Activated naive CD4-positive, alpha-beta T cell treated with anti-CD3 and anti-CD28 coated beads, Interleukin-2, amount 50 U/mL, for 24 hours (primary cell): Measurements from ENCODE around the gene ENTPD8.

Experiments used
- H3K27ac Mint-ChIP-seq: one replicate; pipeline ENCODE4 v1.8.0; 2021; ENCODE audit warnings: mild to moderate bottlenecking, mixed read lengths
- H3K27me3 Mint-ChIP-seq: one replicate; pipeline ENCODE4 v1.8.0; 2021; ENCODE audit warnings: mixed read lengths
- H3K36me3 Mint-ChIP-seq: one replicate; pipeline ENCODE4 v1.8.0; 2021; ENCODE audit warnings: mixed read lengths
- H3K4me1 Mint-ChIP-seq: one replicate; pipeline ENCODE4 v1.8.0; 2021; ENCODE audit warnings: mixed read lengths
- H3K4me3 Mint-ChIP-seq: one replicate; pipeline ENCODE4 v1.8.0; 2021; ENCODE audit warnings: mild to moderate bottlenecking, mixed read lengths
- H3K9me3 Mint-ChIP-seq: one replicate; pipeline ENCODE4 v1.8.0; 2021; ENCODE audit warnings: mixed read lengths

Gene ENTPD8

DNA sequence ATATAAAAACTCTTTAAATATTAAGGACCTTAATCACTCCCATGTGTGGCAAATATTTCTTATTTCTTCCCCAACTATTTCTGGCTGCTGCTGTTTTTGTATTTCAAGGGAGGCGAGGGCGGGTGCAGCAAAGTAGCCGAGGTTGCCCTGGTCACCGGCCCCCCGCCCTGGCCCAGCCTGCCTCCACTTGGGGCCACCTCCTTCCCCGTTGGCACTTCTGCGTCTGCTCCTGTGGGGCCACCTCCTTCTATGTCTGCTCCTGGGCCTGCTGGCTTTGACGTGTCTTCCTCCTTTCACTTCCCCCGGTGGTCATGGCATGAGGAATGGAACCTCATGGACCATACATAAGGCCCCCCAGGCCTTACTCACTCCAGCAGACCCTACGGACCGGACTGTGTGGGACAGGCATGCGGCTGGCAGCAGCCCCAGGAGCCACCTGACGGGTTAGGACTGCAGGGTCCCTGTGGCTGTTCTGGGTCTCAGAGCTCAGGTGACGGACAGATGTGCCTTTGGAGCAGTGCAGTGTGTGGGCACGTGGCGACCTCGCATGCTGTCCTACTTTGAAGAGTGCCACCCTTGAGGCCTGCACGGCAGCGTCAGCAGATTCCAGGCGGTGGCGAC, 5.8 kb upstream of the ENTPD8 start:
- Mint-ChIP-seq H3K27me3 (peaks cover 4% of the 10 kb centered on the region), H3K36me3 (no peaks in the 10 kb centered on the region), H3K9me3 (no peaks in the 10 kb centered on the region), H3K4me1 (peaks cover 25% of the 10 kb centered on the region), H3K4me3 (no peak overlapping the region), H3K27ac (peak overlapping the region; percentile 85)

DNA sequence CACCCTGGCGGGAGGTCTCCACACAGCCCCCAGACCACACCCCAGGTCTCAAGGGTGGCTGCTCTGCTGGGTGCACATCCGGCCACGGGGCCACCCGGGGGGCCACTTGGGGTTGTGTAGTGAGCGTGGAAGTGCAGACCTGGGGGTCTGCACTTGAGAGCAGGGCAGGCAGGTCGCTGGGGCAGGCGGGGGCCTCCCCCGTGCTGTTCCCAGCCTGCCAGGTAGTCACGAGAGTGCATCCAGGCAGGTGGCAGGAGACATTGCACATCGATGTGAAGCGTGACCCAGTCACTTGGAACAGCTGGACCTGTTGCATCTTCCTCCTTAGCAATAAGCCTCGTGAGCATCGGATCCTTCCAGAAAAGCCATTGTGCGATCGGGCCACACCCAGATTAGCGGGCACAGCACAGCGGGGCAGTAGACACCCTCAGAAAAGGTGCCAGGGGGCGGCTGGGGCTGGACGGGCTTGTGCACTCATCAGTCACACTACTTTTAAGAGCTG, 4.8 kb upstream of the ENTPD8 start:
- Mint-ChIP-seq H3K9me3 (no peaks in the 10 kb centered on the region), H3K4me1 (peaks cover 28% of the 10 kb centered on the region), H3K36me3 (no peaks in the 10 kb centered on the region), H3K27ac (no peak overlapping the region), H3K4me3 (no peak overlapping the region), H3K27me3 (peaks cover 6% of the 10 kb centered on the region)

DNA sequence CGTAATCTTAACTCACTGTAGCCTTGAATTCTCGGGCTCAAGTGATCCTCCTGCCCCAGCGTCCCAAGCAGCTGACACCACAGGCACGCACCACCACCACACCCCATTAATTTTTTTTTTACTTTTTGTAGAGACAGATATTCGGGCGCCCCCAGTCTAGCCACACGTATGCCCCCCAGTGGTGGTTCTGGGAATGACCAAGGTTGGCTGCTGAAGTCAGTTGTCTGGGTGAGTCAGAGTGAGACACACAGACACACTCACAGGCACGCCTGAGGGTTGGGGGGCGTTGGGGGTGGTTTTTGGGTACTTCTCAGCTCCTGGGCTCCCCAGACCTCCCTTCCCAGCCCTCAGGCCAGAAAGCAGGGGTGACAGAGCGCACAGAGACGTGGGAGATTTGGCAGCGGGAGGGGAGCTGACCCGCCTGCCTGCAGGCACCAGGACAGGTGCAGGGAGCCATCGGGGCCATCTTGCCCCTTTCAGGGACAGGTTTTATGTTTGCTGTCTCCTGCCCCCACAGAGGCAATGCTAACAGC, 4.2 kb upstream of the ENTPD8 start:
- Mint-ChIP-seq H3K36me3 (no peaks in the 10 kb centered on the region), H3K9me3 (no peaks in the 10 kb centered on the region), H3K4me3 (peak overlapping the region; percentile 36), H3K4me1 (peaks cover 28% of the 10 kb centered on the region), H3K27me3 (peaks cover 6% of the 10 kb centered on the region), H3K27ac (no peak overlapping the region)

DNA sequence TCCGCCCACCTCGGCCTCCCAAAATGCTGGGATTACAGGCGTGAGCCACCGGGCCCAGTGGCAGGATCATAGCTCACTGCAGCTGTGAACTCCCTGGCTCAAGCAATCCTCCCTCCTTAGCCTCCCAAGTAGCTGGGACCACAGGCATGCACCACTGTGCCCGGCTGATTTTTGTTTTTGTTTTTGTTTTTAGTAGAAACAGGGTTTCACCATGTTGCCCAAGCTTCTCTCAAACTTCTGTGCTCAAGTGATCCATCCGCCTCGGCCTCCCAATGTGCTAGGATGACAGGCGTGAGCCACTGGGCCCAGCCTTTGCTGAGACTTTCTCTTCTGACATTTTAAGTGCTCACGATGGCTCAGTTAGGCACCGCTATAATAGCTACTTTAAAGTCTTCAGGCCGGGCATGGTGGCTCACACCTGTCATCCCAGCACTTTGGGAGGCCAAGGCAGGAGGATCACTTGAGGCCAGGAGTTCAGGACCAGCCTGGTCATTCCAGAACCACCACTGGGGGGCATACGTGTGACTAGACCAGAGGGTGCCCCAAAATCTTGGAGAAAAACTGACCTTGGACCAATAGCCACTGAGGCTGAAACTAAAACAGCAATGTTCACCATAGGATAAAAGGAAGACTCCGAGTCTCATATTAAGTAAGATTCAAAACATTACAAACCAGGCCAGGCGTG, 3.1 kb upstream of the ENTPD8 start:
- Mint-ChIP-seq H3K36me3 (no peaks in the 10 kb centered on the region), H3K4me3 (no peak overlapping the region), H3K27me3 (peaks cover 6% of the 10 kb centered on the region), H3K27ac (peak overlapping the region; percentile 46), H3K4me1 (peaks cover 24% of the 10 kb centered on the region), H3K9me3 (no peaks in the 10 kb centered on the region)

DNA sequence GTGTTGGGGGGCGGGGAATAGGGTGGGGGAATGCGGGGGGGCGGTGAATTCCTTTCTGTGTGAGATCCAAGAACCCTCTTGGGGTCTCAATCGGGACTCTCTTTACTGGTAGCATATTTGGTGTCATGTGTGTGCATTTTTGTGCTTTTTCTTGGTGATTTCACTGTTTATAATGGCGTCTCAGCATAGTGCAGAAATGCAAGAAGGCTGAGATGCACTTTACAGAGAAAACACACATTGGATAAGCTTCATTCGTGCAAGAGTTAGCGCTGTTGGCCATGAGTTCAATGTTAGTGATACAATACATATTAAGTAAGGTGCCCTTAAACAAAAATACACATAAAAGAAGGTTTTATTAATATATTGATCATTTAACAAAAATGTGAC, 771 bp upstream of the ENTPD8 start:
- Mint-ChIP-seq H3K27ac (no peak overlapping the region), H3K36me3 (no peaks in the 10 kb centered on the region), H3K4me3 (peak overlapping the region; percentile 79), H3K4me1 (peaks cover 17% of the 10 kb centered on the region), H3K27me3 (peaks cover 6% of the 10 kb centered on the region), H3K9me3 (no peaks in the 10 kb centered on the region)

DNA sequence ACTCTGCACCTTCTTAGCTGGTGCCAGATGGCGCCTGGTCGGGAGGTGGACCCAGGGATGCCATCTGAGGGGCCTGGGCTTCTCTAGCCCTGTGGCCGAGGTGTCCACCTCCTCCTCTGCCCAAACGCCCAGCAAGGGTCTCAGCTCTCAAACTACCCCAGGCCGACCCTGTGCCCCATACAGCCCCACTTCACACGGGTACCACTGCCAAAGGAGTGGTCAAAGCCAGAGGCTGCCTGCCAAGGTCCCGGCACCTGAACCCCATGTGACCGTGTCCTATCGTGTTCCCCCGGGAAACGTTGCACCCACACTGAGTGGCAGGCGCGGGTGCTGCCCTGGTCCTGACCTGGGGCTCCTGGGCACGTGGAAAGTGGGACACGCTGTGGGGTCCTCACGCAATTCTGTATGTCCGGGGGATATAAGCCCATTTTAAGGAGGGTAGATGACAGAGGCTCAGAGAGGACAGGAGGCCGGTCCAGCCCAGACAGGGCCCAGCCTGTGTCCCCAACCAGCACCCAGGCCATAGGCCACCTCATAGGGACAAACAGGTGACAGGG, 1.9 kb downstream of the ENTPD8 start:
- Mint-ChIP-seq H3K9me3 (no peaks in the 10 kb centered on the region), H3K36me3 (no peaks in the 10 kb centered on the region), H3K4me3 (no peak overlapping the region), H3K27me3 (peaks cover 6% of the 10 kb centered on the region), H3K27ac (no peak overlapping the region), H3K4me1 (peaks cover 4% of the 10 kb centered on the region)

DNA sequence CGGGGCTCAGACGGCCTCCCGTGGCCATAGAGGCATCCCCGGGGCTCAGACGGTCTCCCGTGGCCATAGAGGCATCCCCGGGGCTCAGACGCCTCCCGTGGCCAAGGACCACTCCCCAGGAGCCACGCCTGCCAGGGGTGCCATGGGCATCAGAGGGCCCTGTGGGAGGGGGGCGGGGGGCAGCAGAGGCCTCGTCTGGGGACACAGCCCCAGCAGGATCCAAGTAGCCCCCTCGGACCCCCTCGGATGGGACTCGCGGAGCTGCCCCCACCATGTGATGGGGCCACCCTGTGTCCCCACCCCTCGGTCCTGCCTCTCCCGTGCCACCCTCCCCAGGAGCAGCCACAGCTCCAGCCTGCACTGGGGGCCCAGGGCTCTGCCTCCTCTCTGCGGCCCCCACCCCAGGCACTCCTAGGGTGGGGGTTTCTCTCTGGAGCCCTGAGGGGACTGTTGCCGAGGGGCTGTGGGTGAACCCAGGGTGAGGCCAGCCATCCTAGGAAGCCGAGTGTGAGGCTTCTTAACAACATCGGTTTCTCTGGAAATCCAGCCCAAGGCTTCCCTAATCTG, 2.5 kb downstream of the ENTPD8 start:
- Mint-ChIP-seq H3K36me3 (no peaks in the 10 kb centered on the region), H3K27ac (no peak overlapping the region), H3K4me1 (peaks cover 4% of the 10 kb centered on the region), H3K9me3 (no peaks in the 10 kb centered on the region), H3K27me3 (peaks cover 6% of the 10 kb centered on the region), H3K4me3 (no peak overlapping the region)

DNA sequence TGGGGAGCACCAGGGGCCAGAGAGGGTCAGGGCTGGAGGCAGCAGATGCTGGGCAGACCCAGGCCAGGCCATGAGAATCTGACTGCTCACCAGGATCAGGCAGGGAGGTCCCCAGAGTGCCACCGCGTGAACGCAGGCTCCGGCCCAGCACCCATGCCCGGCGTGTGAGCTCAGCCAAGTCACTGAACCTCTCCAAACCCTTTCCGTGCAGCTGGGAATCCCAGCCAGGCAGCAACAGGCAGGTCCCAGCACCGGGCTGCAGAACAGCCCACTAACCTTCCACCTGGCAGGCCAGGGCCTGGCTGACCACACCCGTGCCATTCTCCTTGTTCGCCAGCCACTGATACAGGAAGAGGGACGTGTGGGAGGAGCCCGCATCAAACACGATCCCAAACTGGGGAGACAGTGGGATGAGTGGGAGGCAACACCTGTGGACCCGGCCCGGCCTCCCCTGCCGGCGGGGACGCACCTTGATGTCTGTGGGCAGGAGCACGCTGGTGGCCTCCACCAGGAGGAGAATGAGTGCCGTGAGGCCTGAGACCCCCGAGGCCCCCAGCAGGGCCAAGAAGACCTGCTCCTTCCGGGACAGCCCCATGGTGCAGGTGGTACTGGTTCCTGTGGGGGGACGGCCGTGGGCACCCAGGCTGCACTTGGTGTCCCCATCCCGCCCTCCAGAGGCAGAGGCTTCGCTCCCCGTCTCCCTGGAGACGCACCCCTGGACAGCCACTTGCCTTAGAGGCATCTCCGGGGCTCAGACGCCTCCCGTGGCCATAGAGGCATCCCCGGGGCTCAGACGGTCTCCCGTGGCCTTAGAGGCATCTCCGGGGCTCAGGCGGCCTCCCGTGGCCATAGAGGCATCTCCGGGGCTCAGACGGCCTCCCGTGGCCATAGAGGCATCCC, 3.2 kb downstream of the ENTPD8 start:
- Mint-ChIP-seq H3K9me3 (no peaks in the 10 kb centered on the region), H3K27ac (no peak overlapping the region), H3K4me3 (no peak overlapping the region), H3K4me1 (peaks cover 4% of the 10 kb centered on the region), H3K36me3 (no peaks in the 10 kb centered on the region), H3K27me3 (peaks cover 3% of the 10 kb centered on the region)

DNA sequence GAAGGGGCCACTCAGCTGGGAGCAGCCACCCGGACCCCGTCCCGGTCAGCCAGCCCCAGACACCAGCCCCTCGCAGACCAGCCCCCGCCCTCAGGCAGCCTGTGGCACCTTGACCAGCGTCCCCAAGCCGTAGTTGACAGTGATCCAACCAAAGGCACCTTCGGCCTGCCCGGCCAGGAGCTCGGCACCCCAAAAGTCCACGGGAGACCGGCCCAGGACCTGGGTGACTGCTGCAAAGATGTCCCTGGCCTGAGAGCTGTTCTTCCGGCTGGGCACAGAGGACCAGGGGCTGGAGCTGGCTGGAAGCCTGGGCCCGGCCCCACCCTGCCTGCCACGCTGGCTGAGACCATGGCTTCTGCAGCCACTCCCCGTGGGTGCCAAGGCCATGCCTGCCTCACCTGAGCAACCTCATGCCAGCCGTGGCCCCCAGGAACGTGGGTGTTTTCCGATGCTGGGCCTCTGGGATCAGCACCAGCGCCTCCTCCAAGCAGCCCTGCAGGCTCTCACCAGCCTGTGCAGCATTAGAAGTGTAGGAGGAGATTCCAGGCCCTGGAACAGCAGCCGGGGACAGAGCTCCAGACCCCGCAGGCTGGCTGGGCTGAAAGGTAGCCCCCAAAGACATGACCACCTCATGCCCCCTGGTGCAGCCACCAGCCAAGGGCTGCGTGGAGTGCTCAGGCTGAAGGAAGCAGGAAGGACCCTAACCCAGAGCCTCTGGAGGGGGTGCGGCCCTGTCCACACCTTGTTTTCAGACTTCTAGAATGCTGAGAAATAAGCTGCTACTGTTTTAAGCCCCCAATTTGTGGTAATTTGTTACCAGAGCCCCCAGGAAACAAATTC, 4.2 kb downstream of the ENTPD8 start:
- H3K9me3 Mint-ChIP-seq: no peaks in the 10 kb centered on the region
- H3K4me1 Mint-ChIP-seq: peaks cover 3% of the 10 kb centered on the region
- no peak overlapping the region for H3K27ac Mint-ChIP-seq
- no peak overlapping the region for H3K4me3 Mint-ChIP-seq
- H3K36me3 Mint-ChIP-seq: no peaks in the 10 kb centered on the region
- peaks cover 2% of the 10 kb centered on the region for H3K27me3 Mint-ChIP-seq

DNA sequence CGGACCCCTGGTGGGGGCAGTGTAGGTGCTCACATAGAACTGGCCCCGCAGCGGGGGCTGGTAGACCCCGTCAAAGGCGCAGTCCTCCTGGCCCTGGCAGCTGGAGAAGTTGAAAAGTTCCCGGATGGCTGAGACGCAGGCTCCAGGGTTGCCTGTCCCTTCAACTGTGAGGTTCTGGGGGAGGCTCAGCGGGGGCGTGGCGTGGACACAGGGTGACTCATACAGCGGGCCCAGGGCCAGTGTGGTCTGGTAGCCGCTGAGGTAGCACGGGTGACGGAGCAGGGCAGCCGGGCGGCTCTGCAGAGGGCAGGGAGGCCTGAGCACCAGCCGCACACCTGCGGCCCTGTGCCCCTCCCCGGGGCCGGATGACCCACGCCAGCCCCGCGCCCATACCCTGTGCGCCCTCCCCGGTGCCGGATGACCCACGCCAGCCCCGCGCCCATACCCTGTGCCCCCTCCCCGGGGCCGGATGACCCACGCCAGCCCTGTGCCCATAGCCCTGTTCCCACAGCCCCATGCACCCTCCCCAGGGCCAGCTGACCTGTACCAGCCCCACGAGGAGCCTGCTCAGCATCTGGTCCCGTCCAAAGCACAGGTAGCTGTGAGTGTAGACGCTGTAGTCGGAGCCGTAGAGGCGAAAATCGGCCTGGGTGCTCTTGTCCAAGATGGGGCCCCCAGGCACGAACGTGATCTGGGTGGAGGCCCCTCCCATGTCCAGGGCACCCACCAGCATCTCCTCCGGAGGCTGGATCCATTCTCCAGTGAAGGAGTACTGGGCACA, 5.0 kb downstream of the ENTPD8 start:
- Mint-ChIP-seq H3K27ac (no peak overlapping the region), H3K36me3 (no peaks in the 10 kb centered on the region), H3K4me1 (no peaks in the 10 kb centered on the region), H3K4me3 (no peak overlapping the region), H3K27me3 (no peaks in the 10 kb centered on the region), H3K9me3 (no peaks in the 10 kb centered on the region)

DNA sequence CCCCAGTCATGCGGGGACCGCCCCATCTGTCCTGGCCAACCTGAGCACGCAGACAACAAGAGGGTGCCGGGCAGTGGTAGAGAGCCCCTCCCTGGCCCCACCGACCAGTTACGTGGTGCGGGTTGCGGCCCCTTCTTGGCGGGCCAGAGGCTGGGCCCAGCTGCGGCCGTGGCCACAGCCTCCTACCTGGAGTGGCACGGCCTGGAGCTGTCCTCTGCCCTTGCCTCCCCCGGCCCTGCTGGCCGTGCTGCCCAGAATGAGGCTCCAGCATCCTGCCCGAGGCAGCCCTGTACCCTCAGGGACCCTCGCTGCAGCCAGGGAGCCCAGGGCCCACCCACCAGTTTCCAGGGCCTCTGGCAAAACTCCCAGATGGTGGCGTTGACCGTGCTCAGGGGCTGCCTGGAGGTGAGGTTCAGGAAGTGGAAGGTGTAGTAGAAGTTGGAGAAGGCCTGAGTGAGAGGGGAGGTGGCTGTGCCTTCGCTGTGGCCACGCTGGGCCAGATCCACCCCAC, 5.7 kb downstream of the ENTPD8 start:
- H3K27ac Mint-ChIP-seq: no peak overlapping the region
- H3K27me3 Mint-ChIP-seq: no peaks in the 10 kb centered on the region
- no peaks in the 10 kb centered on the region for H3K36me3 Mint-ChIP-seq
- H3K4me3 Mint-ChIP-seq: no peak overlapping the region
- no peaks in the 10 kb centered on the region for H3K4me1 Mint-ChIP-seq
- no peaks in the 10 kb centered on the region for H3K9me3 Mint-ChIP-seq

DNA sequence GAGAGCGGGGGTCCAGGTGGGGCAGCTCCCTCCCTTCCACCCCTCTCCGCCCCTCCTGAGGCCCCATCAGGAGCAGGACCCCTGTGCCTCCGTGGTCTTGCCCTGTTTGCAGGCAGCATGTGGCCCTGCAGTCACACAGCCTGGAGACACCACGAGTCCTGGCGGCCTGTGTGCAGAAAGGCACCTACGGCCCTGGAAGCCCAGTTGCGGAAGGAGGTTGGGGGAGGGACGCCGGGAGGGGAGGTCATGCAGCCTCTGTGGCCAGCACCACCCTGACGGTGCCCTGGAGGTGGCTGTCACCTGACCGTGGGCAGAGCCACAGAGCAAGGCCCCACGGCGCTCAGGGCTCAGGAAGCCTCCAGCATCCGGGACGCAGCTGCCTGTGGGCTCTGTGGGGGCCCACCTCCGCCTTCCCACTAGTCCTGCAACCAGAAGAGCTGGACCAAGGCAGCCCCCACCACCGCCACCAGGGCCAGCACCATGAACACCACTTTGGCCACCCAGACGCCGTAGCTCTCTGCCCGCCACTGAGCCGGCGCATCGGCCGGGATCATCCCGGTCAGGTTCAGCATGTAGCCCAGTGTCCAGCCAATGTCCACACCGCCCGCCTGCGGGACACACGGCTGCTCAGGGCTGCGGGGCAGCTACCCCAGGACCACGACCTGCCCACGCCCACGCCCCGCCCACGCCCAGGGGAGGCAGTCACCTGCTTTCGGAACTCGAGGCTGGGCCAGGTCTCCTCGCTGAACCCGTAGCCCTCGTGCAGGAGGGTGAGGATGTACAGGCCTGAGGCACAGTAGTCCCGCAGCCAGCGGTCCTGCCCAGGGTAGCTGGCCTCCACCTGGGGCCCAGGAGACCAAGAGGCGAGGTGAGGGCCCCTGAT, 6.4 kb downstream of the ENTPD8 start:
- no peaks in the 10 kb centered on the region for H3K27me3 Mint-ChIP-seq
- H3K27ac Mint-ChIP-seq: no peak overlapping the region
- H3K36me3 Mint-ChIP-seq: no peaks in the 10 kb centered on the region
- no peak overlapping the region for H3K4me3 Mint-ChIP-seq
- H3K9me3 Mint-ChIP-seq: no peaks in the 10 kb centered on the region
- no peaks in the 10 kb centered on the region for H3K4me1 Mint-ChIP-seq

DNA sequence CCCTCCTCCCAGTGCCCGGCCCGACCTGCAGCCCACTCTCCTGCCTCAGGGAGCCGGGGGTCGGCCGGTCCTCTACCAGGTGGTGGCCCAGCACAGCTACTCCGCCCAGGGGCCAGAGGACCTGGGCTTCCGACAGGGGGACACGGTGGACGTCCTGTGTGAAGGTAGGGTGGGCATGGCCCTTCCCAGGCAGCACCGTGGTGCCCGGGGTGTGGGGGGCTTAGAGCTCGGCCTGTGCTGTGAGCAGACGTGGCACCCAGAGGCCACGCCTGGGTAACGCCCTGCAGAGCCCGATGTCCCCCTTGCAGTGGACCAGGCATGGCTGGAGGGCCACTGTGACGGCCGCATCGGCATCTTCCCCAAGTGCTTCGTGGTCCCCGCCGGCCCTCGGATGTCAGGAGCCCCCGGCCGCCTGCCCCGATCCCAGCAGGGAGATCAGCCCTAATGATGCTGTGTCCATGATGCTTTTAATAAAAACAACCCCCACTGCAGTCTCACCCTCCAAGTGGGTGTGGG, 7.2 kb downstream of the ENTPD8 start:
- no peaks in the 10 kb centered on the region for H3K27me3 Mint-ChIP-seq
- H3K9me3 Mint-ChIP-seq: no peaks in the 10 kb centered on the region
- H3K27ac Mint-ChIP-seq: no peak overlapping the region
- no peaks in the 10 kb centered on the region for H3K4me1 Mint-ChIP-seq
- H3K4me3 Mint-ChIP-seq: no peak overlapping the region
- H3K36me3 Mint-ChIP-seq: no peaks in the 10 kb centered on the region
